ENCODE measurements around the gene BEX3.
A peak's percentile ranks its signal among the peaks of the same experiment; 100 is the strongest.

DNA sequence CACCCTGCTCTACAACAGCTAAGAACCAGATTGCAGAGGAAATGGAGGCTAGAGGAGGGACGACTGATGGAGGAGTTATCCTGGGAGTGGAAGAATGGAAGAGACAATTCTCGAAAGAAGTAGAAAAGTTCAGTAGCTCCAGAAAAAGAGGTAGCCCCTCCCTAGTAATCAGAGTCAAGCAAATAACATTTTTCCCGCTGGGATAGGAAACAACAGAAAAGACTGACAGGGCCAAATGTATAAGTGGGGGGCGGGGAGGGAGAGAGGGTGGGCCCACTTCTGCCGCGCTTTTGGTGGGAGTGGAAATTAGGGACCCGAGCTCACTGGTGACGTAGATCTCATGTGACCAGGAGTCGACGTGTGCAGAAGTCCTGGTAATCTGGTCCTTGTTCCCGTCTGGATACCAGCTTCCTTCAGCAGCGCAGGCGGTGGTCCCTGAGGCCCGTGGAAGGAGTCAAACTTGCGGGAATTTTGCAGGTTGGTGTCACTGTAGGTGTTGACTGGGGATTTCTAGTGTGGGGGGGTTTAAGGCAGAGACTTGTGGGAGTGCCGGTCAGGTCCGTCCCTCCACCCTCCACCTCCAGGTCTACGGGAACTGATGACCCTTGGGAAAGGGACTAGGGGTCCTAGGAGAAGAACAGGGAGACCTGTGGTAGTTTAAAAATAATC lies 20.1 kb upstream of the BEX3 start, which contains the start of gene TCEAL9:
- TF ChIP-seq, protein P1, sequence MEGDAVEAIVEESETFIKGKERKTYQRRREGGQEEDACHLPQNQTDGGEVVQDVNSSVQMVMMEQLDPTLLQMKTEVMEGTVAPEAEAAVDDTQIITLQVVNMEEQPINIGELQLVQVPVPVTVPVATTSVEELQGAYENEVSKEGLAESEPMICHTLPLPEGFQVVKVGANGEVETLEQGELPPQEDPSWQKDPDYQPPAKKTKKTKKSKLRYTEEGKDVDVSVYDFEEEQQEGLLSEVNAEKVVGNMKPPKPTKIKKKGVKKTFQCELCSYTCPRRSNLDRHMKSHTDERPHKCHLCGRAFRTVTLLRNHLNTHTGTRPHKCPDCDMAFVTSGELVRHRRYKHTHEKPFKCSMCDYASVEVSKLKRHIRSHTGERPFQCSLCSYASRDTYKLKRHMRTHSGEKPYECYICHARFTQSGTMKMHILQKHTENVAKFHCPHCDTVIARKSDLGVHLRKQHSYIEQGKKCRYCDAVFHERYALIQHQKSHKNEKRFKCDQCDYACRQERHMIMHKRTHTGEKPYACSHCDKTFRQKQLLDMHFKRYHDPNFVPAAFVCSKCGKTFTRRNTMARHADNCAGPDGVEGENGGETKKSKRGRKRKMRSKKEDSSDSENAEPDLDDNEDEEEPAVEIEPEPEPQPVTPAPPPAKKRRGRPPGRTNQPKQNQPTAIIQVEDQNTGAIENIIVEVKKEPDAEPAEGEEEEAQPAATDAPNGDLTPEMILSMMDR (IDR thresholded peaks at IDR 0.05) = no peak
- TF ChIP-seq POLR2A (IDR thresholded peaks at IDR 0.05) = peak; percentile 63
